VCaP (cell line): ENCODE data around the gene CCDC74B.
"Not testable (repeated sequence)": the region's sequence is repeated elsewhere in the genome, so short reads cannot be mapped to it uniquely, and the experiment has no call there.

Experiments
- H3K27ac ChIP-seq: fragments of 450-650 bp; 2 replicates; pipeline ENCODE4 v1.5.1; 2017
- TF ChIP-seq, protein P1 (sequence below): fragments of 450-650 bp; conservative IDR thresholded peaks from 2 replicates; pipeline ENCODE4 v1.5.1; 2017; ENCODE audit warnings: mild to moderate bottlenecking, moderate library complexity

CCDC74B gene

DNA sequence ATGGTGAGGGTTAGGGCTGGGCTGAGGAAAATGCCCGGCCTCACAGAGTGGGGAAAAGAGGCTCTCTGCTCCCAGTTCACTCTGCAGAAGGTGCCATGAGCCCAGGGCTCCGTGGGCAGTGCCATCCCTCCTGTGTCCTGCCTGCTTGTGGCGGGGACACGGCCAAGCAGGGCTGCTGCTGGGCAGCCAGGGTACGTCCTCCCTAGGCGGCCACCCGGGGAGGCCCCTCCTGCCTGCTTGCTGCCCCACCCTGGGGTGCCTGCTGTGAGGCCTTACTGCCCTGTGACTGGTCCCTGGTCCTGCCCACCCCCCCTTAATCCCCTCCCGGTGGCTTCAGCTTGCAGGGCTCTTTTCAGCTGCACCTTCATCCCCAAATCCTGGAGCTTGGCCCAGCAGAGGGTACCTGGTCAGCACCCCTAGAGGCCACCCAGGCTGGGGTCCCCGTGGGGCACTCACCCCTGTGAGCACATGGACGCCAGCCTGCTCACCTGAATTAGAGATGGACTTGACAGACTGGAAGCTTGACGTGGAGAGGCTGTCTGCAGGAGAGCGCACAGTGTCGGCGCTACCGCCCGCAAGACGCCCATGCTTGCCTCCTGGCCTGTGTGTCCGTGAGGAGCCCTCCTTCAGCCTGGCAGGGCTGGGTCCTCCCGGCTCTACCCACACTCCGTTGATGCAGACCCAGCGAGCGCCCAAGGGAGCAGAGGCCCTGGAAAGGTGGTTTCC, 3.1 kb downstream of the CCDC74B start:
- H3K27ac ChIP-seq = not testable (repeated sequence)

DNA sequence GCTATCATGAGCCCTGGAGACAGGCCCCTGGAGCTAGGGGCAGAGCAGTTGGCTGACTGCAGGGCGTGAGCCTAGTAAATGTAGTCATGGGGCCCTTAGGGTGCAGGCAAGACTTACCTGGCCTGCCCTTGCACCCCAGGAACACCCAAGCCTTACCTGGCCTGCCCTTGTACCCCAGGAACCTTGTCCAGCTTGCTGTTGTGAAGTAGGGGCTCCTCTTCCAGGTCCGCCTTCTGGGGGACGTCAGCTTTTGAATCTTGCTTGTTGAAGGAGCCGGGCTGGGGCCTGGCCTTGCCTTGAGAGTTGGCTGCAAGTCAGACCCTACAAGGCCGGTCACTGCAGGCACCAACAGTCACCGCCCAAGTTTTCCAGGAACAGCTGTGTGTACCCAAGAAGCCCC, 3.9 kb downstream of the CCDC74B start:
- not testable (repeated sequence) for H3K27ac ChIP-seq

DNA sequence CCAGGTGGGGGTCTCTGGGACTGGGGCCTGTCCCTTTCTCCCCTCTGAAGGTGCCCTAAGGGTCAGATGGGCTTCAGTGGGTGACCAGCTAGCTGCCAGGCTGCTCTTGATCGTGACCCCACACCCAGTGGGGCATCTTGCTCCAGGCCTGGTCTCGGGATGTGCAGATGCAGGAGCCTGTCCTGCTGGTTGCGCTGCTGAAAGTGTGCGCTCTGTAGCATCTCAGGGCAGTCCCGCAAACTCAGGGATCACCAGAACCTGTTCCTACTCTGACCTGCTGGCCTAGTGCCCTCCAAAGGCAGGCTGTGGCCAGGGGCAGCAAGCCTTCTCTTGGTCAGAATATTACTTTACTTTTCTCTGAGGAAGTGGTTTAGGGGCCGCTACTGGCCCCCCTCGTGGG, 4.4 kb downstream of the CCDC74B start:
- H3K27ac ChIP-seq = not testable (repeated sequence)

- not testable (repeated sequence) for H3K27ac ChIP-seq
Measured at GRCh38 chr2:130139331-130140280, 5.3 kb downstream of the CCDC74B start.

DNA sequence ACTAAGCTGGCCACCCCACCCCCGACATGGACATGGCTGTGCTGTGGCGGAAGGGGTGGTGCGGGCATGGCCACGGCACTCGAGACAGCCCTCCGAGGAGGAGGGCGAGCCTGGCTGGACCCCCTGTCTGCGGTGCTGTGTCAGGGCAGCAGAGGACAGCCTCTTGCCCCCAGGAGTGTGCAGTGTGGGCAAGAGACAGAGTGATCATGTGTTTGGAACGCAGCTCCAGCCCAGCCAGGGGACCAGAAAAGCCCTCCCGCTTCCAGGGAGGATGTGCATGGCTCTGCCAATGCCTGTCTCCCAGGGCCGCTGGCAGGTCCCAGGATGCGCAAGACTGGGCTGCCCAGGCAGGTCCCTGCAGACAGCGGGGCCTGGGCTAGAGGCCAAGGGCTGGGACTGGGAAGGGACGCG, 6.1 kb downstream of the CCDC74B start:
- H3K27ac ChIP-seq = not testable (repeated sequence)

GRCh38 chr2:130138326-130138725, 6.6 kb downstream of the CCDC74B start:
- not testable (repeated sequence) for H3K27ac ChIP-seq

DNA sequence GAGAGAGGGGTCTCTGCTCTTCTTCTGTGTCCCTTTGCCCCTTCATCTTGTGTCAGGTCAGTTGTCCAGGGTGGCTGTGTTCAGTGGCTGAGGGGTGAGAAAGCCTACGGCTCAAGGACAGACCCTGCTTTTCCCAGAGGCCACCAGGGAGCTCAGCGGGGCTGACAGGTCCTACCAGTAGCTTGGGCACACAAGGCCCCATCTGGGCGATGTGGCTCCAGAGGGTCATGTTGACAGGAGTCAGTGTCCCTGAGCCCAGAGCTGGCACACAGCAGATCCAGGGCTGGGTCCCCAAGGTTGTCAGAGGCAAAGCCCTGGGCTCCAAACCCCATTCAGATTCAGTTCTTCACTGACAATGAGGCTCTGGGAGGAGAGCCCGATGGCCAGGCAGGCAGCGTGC, 7.8 kb downstream of the CCDC74B start:
- H3K27ac ChIP-seq = not testable (repeated sequence)

- H3K27ac ChIP-seq = not testable (repeated sequence)
Measured at GRCh38 chr2:130136546-130136945, 8.4 kb downstream of the CCDC74B start.

GRCh38 chr2:130135692-130136541, 9.0 kb downstream of the CCDC74B start:
- TF ChIP-seq, protein P1, sequence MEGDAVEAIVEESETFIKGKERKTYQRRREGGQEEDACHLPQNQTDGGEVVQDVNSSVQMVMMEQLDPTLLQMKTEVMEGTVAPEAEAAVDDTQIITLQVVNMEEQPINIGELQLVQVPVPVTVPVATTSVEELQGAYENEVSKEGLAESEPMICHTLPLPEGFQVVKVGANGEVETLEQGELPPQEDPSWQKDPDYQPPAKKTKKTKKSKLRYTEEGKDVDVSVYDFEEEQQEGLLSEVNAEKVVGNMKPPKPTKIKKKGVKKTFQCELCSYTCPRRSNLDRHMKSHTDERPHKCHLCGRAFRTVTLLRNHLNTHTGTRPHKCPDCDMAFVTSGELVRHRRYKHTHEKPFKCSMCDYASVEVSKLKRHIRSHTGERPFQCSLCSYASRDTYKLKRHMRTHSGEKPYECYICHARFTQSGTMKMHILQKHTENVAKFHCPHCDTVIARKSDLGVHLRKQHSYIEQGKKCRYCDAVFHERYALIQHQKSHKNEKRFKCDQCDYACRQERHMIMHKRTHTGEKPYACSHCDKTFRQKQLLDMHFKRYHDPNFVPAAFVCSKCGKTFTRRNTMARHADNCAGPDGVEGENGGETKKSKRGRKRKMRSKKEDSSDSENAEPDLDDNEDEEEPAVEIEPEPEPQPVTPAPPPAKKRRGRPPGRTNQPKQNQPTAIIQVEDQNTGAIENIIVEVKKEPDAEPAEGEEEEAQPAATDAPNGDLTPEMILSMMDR = no peak
- no peak overlapping the region for H3K27ac ChIP-seq

GRCh38 chr2:130129120-130129829, 15.6 kb downstream of the CCDC74B start, which contains the start of gene POTEF:
POTEF (minus strand) TSS chr2:130129222; CDS start chr2:130120515, 8,707 bp downstream.
- H3K27ac ChIP-seq = not testable (repeated sequence)

GRCh38 chr2:130128464-130128863, 16.4 kb downstream of the CCDC74B start:
- not testable (repeated sequence) for H3K27ac ChIP-seq

GRCh38 chr2:130127726-130128125, 17.2 kb downstream of the CCDC74B start:
- not testable (repeated sequence) for H3K27ac ChIP-seq

- not testable (repeated sequence) for H3K27ac ChIP-seq
Measured at GRCh38 chr2:130120924-130121323, 24.0 kb downstream of the CCDC74B start.

DNA sequence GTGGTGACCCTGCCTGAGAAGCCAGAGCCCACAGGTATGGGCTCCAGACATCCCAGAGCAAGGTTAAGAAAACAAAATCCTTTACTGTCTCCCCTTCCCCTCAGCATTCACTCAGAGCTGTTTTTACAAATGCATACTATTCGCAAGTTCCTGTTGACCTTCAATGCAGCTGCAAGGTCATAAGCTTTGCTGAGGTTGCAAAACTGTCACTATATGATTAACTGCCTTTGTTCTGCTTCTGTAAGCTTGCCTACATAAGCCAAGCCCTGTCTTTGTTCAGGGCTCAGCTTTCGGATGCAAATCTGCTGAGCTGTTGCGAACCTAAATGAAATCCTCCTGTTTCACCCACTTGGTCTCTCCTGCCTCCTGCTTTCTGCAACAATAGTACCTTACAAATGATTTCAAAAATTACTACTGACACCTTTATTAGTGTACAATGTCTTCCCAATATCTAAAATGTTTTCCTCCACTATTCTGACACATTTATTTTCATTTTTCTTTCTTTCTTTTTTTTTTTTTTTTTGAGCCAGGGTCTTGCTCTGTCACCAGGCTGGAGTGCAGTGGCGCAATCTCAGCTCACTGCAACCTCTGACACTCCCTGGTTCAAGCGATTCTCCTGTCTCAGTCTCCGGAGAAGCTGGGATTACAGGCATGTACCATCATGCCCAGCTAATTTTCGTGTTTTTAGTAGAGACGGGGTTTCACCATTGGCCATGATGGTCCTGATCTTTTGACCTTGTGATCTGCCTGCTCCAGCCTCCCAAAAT, 42.1 kb downstream of the CCDC74B start:
- H3K27ac ChIP-seq = not testable (repeated sequence)
